Neural cell (in vitro differentiated cells): ENCODE measurements around the gene HOXB9. TPM values are rescaled to one million over a fixed set of nuclear protein-coding genes. Genes with fewer than 3 reads are reported as not detected.

ENCODE experiments used
- H2AFZ ChIP-seq: fragments of 200-600, 300-800 bp; sonication (generic), shearing (Covaris generic); 2 replicates; pipeline ENCODE4 v1.6.0; 2014; ENCODE audit warnings: low read depth, mild to moderate bottlenecking, antibody characterized with exemption, low read length, moderate library complexity
- H3F3A ChIP-seq: fragments of 200-600 bp; shearing (Covaris generic); 2 replicates; pipeline ENCODE4 v1.6.1; 2016; ENCODE audit warnings: mild to moderate bottlenecking, moderate library complexity, mixed read lengths, antibody characterized with exemption, low read length; ENCODE audit not compliant: insufficient read depth, poor library complexity, severe bottlenecking
- H3K27ac ChIP-seq: fragments of 200-600, 300-800 bp; sonication (generic), shearing (Covaris generic); 2 replicates; pipeline ENCODE4 v1.5.1; 2014; ENCODE audit warnings: mild to moderate bottlenecking, low read length, moderate library complexity
- H3K27me3 ChIP-seq: fragments of 300-800, 200-600 bp; sonication (generic), shearing (Covaris generic); 2 replicates; pipeline ENCODE4 v1.6.0; 2014; ENCODE audit warnings: mild to moderate bottlenecking, low read depth, low read length, moderate library complexity; ENCODE audit not compliant: insufficient read depth
- H3K36me3 ChIP-seq: fragments of 300-800, 200-600 bp; sonication (generic), shearing (Covaris generic); 2 replicates; pipeline ENCODE4 v1.5.1; 2014; ENCODE audit warnings: mild to moderate bottlenecking, antibody characterized with exemption, low read length, moderate library complexity; ENCODE audit not compliant: insufficient read depth
- H3K4me2 ChIP-seq: fragments of 300-800, 200-600 bp; sonication (generic), shearing (Covaris generic); 2 replicates; pipeline ENCODE4 v1.6.0; 2014; ENCODE audit warnings: mild to moderate bottlenecking, low read length
- H3K4me3 ChIP-seq: fragments of 300-800, 200-600 bp; sonication (generic), shearing (Covaris generic); 2 replicates; pipeline ENCODE4 v1.5.1; 2014; ENCODE audit warnings: mild to moderate bottlenecking, low read length, moderate library complexity
- H3K79me2 ChIP-seq: fragments of 200-600 bp; shearing (Covaris generic); replicated peaks from 2 replicates; pipeline ENCODE4 v1.6.0; 2014; ENCODE audit warnings: mild to moderate bottlenecking, low read length, moderate library complexity; ENCODE audit not compliant: insufficient read depth
- H3K9ac ChIP-seq: fragments of 300-800, 200-600 bp; sonication (generic), shearing (Covaris generic); 2 replicates; pipeline ENCODE4 v1.6.1; 2016; ENCODE audit warnings: mild to moderate bottlenecking, low read length, mixed read lengths
- H3K9me2 ChIP-seq: fragments of 200-600 bp; shearing (Covaris generic); 2 replicates; pipeline ENCODE4 v1.6.1; 2016; ENCODE audit warnings: mild to moderate bottlenecking, low read length, mixed read lengths; ENCODE audit not compliant: insufficient read depth
- H3K9me3 ChIP-seq: fragments of 200-600, 300-800 bp; sonication (generic), shearing (Covaris generic); 2 replicates; pipeline ENCODE4 v1.6.1; 2016; ENCODE audit warnings: mild to moderate bottlenecking, mixed run types, low read length, moderate library complexity, mixed read lengths
- H4K20me1 ChIP-seq: fragments of 200-600 bp; shearing (Covaris generic); 2 replicates; pipeline ENCODE4 v1.6.1; 2016; ENCODE audit warnings: mild to moderate bottlenecking, mixed run types; ENCODE audit not compliant: insufficient read depth
- CTCF ChIP-seq: fragments of 450-650 bp; IDR thresholded peaks from 2 replicates; pipeline ENCODE4 v1.5.1; 2014; ENCODE audit warnings: antibody characterized with exemption, mild to moderate bottlenecking, moderate library complexity; ENCODE audit not compliant: poor library complexity, severe bottlenecking
- EP300 ChIP-seq: fragments of 450-650 bp; conservative IDR thresholded peaks from 2 replicates; pipeline ENCODE4 v1.6.1; 2014; ENCODE audit warnings: antibody characterized with exemption, mild to moderate bottlenecking, moderate library complexity; ENCODE audit not compliant: poor library complexity, severe bottlenecking
- EZH2 ChIP-seq: fragments of 200-600, 300-800 bp; shearing (Covaris generic), sonication (generic); IDR thresholded peaks from 2 replicates; pipeline ENCODE4 v1.6.1; 2014; ENCODE audit warnings: antibody characterized with exemption, low read length, borderline replicate concordance, mild to moderate bottlenecking; ENCODE audit not compliant: insufficient read depth, poor library complexity, severe bottlenecking
- MXI1 ChIP-seq: fragments of 450-650 bp; conservative IDR thresholded peaks from 2 replicates; pipeline ENCODE4 v1.6.1; 2014; ENCODE audit warnings: antibody characterized with exemption, mild to moderate bottlenecking; ENCODE audit not compliant: poor library complexity, severe bottlenecking
- REST ChIP-seq: IDR thresholded peaks from 2 replicates; pipeline ENCODE4 v1.6.1; 2012; ENCODE audit warnings: borderline replicate concordance
- SMC3 ChIP-seq: fragments of 450-650 bp; conservative IDR thresholded peaks from 2 replicates; pipeline ENCODE4 v1.6.1; 2014; ENCODE audit warnings: antibody characterized with exemption, mild to moderate bottlenecking, moderate library complexity; ENCODE audit not compliant: poor library complexity
- TAF1 ChIP-seq: IDR thresholded peaks from 2 replicates; pipeline ENCODE4 v1.6.1; 2012; ENCODE audit warnings: low read depth
- polyA plus RNA-seq: library from polyadenylated mRNA; depleted of rRNA; stranded (reverse); fragments of >200 nt; gene quantifications from 2 replicates; pipeline ENCODE4 v1.2.3, GENCODE V29; 2014

HOXB9 gene
- polyA plus RNA-seq, 1 donor from 2014 or later = not detected

GRCh38 chr17:48589831-48590606 lies 36.1 kb downstream of the HOXB9 start, which contains the start of gene HOXB3:
Gene HOXB3, minus strand, starts transcription at chr17:48590241. Its CDS starts 37,767 bp downstream, at chr17:48552474.
- H3K9me2 ChIP-seq = no peaks in the 10 kb centered on the region
- TF ChIP-seq EZH2 (no peak), MXI1 (no peak), TAF1 (no peak), EP300 (no peak), REST (no peak)
- no peak within 1 kb of the TSS for H3K27ac ChIP-seq
- H3K4me3 ChIP-seq = no peak within 1 kb of the TSS
- H3F3A ChIP-seq = no peaks in the 10 kb centered on the region
- H3K9ac ChIP-seq = no peak within 1 kb of the TSS
- H2AFZ ChIP-seq = no peak within 1 kb of the TSS
- no peaks in the 10 kb centered on the region for H3K36me3 ChIP-seq
- no peaks in the 10 kb centered on the region for H3K79me2 ChIP-seq
- peaks cover 100% of the 10 kb centered on the region for H3K27me3 ChIP-seq
- H4K20me1 ChIP-seq = no peaks in the 10 kb centered on the region
- peaks cover 8% of the 10 kb centered on the region for H3K9me3 ChIP-seq
- H3K4me2 ChIP-seq = no peak within 1 kb of the TSS

GRCh38 chr17:48589060-48589830 lies 36.9 kb downstream of the HOXB9 start:
- peaks cover 100% of the 10 kb centered on the region for H3K27me3 ChIP-seq
- H3K4me3 ChIP-seq = no peak overlapping the region
- no peaks in the 10 kb centered on the region for H3K9me2 ChIP-seq
- no peaks in the 10 kb centered on the region for H3F3A ChIP-seq
- H3K36me3 ChIP-seq = no peaks in the 10 kb centered on the region
- H3K4me2 ChIP-seq = no peak overlapping the region
- H3K79me2 ChIP-seq = no peaks in the 10 kb centered on the region
- peaks cover 8% of the 10 kb centered on the region for H3K9me3 ChIP-seq
- no peak overlapping the region for H3K9ac ChIP-seq
- H3K27ac ChIP-seq = no peak overlapping the region
- TF ChIP-seq CTCF (no peak), EZH2 (no peak), MXI1 (no peak), EP300 (no peak), TAF1 (no peak), SMC3 (no peak)
- no peaks in the 10 kb centered on the region for H4K20me1 ChIP-seq
- no peak overlapping the region for H2AFZ ChIP-seq
